Occipital lobe (tissue), 2 donors: ENCODE data around the gene PLAC8L1. TPM values are rescaled to one million over a fixed set of nuclear protein-coding genes. Genes with fewer than 3 reads are reported as not detected.

ENCODE experiments used
- DNase-seq: peaks from one replicate; lab custom pipeline; 2025; lab: John Stamatoyannopoulos, UW
- total RNA-seq: library from RNA; depleted of rRNA; stranded (reverse); fragments of >200 nt; gene quantifications from one replicate; pipeline ENCODE4 v1.2.3, GENCODE V29; 2014

Gene PLAC8L1
- total RNA-seq, 1 donor from 2014 or later = not detected

GRCh38 chr5:146079695-146080373, 25.5 kb downstream of the PLAC8L1 start:
- no peak for DNase-seq

- no peak for DNase-seq
Observed at GRCh38 chr5:146078566-146078965, 26.8 kb downstream of the PLAC8L1 start.

GRCh38 chr5:146076455-146076854, 28.9 kb downstream of the PLAC8L1 start:
- no peak for DNase-seq

GRCh38 chr5:146076028-146076427, 29.3 kb downstream of the PLAC8L1 start:
- no peak for DNase-seq

- no peak for DNase-seq
Observed at GRCh38 chr5:146073239-146073900, 32.0 kb downstream of the PLAC8L1 start.

GRCh38 chr5:146072595-146072994, 32.8 kb downstream of the PLAC8L1 start:
- DNase-seq = no peak

GRCh38 chr5:146071171-146071570, 34.2 kb downstream of the PLAC8L1 start:
- DNase-seq = no peak

GRCh38 chr5:146070746-146071145, 34.6 kb downstream of the PLAC8L1 start:
- DNase-seq = no peak

GRCh38 chr5:146069780-146070099, 35.6 kb downstream of the PLAC8L1 start:
- no peak for DNase-seq

- DNase-seq = no peak
Observed at GRCh38 chr5:146068977-146069779, 36.2 kb downstream of the PLAC8L1 start.

GRCh38 chr5:146068206-146068605, 37.2 kb downstream of the PLAC8L1 start:
- peak; percentile 19 for DNase-seq

- no peak for DNase-seq
Observed at GRCh38 chr5:146066968-146067367, 38.4 kb downstream of the PLAC8L1 start.

- peak; percentile 25 for DNase-seq
Observed at GRCh38 chr5:146060221-146060585, 45.2 kb downstream of the PLAC8L1 start.

GRCh38 chr5:146059460-146060220, 45.7 kb downstream of the PLAC8L1 start:
- DNase-seq = no peak

GRCh38 chr5:146055432-146055831, 49.9 kb downstream of the PLAC8L1 start:
- DNase-seq = no peak

- DNase-seq = no peak
Observed at GRCh38 chr5:146052780-146053179, 52.6 kb downstream of the PLAC8L1 start.

- DNase-seq = peak; percentile 14
Observed at GRCh38 chr5:146051678-146052077, 53.7 kb downstream of the PLAC8L1 start.

- DNase-seq = no peak
Observed at GRCh38 chr5:146050086-146050485, 55.3 kb downstream of the PLAC8L1 start.

- no peak for DNase-seq
Observed at GRCh38 chr5:146049704-146050026, 55.7 kb downstream of the PLAC8L1 start.

- peak; percentile 24 for DNase-seq
Observed at GRCh38 chr5:146048994-146049703, 56.2 kb downstream of the PLAC8L1 start.

- no peak for DNase-seq
Observed at GRCh38 chr5:146047396-146047795, 58.0 kb downstream of the PLAC8L1 start.
